Nephron progenitor cell (in vitro differentiated cells): ENCODE data around the gene PSMD3.
A peak's percentile ranks its signal among the peaks of the same experiment; 100 is the strongest.

Experiments
- DNase-seq: peaks from one replicate; pipeline ENCODE4 v3.0.0; 2021
- H3K27ac Mint-ChIP-seq: 2 replicates; pipeline ENCODE4 v1.8.0; 2021; ENCODE audit warnings: mild to moderate bottlenecking, moderate library complexity, mixed read lengths
- H3K27me3 Mint-ChIP-seq: 2 replicates; pipeline ENCODE4 v1.8.0; 2021; ENCODE audit warnings: mild to moderate bottlenecking, low read depth, mixed read lengths; ENCODE audit not compliant: poor library complexity
- H3K36me3 Mint-ChIP-seq: 2 replicates; pipeline ENCODE4 v1.8.0; 2021; ENCODE audit warnings: low read depth, mixed read lengths
- H3K4me1 Mint-ChIP-seq: 2 replicates; pipeline ENCODE4 v1.8.0; 2021; ENCODE audit warnings: mixed read lengths
- H3K4me3 Mint-ChIP-seq: 2 replicates; pipeline ENCODE4 v1.8.0; 2021; ENCODE audit warnings: mild to moderate bottlenecking, moderate library complexity, mixed read lengths
- H3K9me3 Mint-ChIP-seq: 2 replicates; pipeline ENCODE4 v1.8.0; 2021; ENCODE audit warnings: mild to moderate bottlenecking, moderate library complexity, mixed read lengths
- TF ChIP-seq, protein P1 (sequence below): fragments of 200-600 bp; sonication (generic); IDR thresholded peaks from 2 replicates; pipeline ENCODE4 v1.5.0; 2021; ENCODE audit warnings: antibody characterized with exemption

Gene PSMD3

DNA sequence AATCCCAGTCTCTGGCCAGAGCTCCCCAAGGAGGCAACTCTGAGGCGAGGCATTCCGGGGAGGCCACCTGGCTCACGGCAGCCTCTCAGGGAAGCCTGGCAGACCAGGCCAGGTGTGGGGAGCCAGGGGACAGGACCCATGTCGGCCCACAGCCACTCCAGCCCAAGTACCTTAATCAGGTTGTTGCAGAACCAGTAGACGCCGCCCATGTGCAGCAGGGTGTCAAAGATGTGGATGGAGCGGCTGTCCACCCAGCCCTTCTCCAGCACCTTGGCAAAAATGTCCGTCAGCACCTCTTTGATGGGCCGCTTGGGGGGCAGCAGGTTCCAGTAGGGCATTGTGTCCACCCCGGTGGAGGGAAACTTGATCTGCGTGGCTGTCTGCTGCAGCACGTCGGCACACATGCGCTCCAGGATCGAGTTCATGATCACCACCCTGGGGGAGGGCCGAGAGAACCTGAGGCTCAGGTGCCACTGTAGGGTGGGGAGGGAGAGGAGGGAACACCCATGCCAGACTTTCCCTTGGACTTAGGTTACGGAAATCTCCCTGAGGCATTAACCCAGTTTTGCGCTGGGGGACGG is 42.4 kb downstream of the PSMD3 start:
- H3K4me1 Mint-ChIP-seq: peaks cover 27% of the 10 kb centered on the region
- no peak for DNase-seq
- no peaks in the 10 kb centered on the region for H3K9me3 Mint-ChIP-seq
- H3K36me3 Mint-ChIP-seq: peaks cover 48% of the 10 kb centered on the region
- H3K27me3 Mint-ChIP-seq: no peaks in the 10 kb centered on the region
- H3K27ac Mint-ChIP-seq: no peak overlapping the region
- H3K4me3 Mint-ChIP-seq: no peak overlapping the region
- TF ChIP-seq, protein P1, sequence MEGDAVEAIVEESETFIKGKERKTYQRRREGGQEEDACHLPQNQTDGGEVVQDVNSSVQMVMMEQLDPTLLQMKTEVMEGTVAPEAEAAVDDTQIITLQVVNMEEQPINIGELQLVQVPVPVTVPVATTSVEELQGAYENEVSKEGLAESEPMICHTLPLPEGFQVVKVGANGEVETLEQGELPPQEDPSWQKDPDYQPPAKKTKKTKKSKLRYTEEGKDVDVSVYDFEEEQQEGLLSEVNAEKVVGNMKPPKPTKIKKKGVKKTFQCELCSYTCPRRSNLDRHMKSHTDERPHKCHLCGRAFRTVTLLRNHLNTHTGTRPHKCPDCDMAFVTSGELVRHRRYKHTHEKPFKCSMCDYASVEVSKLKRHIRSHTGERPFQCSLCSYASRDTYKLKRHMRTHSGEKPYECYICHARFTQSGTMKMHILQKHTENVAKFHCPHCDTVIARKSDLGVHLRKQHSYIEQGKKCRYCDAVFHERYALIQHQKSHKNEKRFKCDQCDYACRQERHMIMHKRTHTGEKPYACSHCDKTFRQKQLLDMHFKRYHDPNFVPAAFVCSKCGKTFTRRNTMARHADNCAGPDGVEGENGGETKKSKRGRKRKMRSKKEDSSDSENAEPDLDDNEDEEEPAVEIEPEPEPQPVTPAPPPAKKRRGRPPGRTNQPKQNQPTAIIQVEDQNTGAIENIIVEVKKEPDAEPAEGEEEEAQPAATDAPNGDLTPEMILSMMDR: no peak

DNA sequence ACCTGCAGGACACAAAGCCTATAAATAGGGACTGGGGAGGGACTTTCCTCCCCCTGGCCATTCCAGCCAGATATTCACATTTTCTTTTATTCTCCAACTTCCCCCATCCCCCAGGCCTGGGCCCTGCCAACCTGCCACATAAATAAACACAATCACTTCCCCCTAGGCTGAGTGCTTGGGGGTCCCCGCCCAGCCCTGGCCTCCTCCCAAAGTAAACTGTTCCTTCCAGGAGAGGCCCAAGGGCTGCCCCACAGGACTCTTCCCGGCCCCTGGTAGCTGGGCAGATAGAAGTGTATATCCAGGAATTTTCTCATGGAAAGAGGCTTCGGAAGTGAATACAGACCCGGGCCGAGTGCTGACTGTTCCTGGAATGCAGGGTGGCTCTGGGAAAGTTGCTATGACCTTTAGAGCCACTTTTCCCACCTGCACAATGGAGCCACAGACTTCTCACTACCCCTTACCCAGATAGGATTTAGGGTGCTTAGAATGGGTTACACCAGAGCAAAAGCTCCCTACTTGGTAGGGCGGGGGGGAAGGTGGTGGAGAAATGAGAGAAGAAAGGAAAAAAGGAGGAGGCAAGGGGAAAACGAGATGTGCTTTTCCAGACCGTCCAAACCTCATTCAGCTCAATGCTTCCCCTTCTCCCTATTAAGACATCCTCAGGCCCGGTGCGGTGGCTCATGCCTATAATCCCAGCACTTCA is 43.1 kb downstream of the PSMD3 start:
- H3K27ac Mint-ChIP-seq: peak overlapping the region; percentile 75
- no peaks in the 10 kb centered on the region for H3K27me3 Mint-ChIP-seq
- no peak overlapping the region for H3K4me3 Mint-ChIP-seq
- DNase-seq: no peak
- peaks cover 20% of the 10 kb centered on the region for H3K4me1 Mint-ChIP-seq
- no peaks in the 10 kb centered on the region for H3K9me3 Mint-ChIP-seq
- TF ChIP-seq, protein P1: no peak
- H3K36me3 Mint-ChIP-seq: peaks cover 53% of the 10 kb centered on the region

DNA sequence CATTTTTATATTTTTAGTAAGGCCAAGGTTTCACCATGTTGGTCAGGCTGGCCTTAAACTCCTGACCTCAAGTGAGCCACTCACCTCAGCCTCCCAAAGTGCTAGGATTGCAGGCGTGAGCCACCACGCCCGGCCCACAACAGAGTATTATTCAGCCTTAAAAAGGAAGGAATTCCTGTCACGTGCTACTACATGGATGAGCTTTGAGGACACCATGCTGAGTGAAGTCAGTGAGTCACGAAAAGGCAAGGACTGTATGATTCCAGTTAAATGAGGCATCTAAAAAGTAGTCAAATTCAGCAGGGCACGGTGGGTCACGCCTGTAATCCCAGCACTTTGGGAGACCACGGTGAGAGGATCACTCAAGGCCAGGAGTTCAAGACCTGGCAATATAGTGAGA is 44.3 kb downstream of the PSMD3 start:
- H3K4me3 Mint-ChIP-seq: no peak overlapping the region
- peaks cover 10% of the 10 kb centered on the region for H3K4me1 Mint-ChIP-seq
- no peak for DNase-seq
- H3K27ac Mint-ChIP-seq: no peak overlapping the region
- TF ChIP-seq, protein P1: no peak
- H3K9me3 Mint-ChIP-seq: no peaks in the 10 kb centered on the region
- H3K36me3 Mint-ChIP-seq: peaks cover 56% of the 10 kb centered on the region
- H3K27me3 Mint-ChIP-seq: no peaks in the 10 kb centered on the region

DNA sequence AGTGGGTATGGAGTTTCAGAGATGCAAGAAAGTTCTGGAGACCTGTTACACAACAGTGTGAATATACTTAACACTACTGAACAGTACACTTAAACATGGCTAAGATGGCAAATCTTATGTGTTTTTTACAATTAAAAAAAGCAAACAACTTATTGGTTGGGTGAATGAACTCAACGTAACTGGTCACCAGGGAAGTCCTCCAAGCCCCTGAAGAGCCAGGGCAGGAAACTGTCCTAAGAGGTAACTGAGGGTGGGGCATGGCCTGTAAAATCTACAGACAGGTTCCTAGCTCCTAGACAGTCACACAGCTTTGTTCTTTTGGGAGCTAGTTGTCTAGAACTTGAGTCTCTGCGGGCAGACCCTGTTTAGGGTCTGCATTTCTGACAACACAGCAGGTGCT is 45.0 kb downstream of the PSMD3 start:
- no peak for DNase-seq
- H3K36me3 Mint-ChIP-seq: peaks cover 52% of the 10 kb centered on the region
- TF ChIP-seq, protein P1: no peak
- no peak overlapping the region for H3K4me3 Mint-ChIP-seq
- peaks cover 6% of the 10 kb centered on the region for H3K4me1 Mint-ChIP-seq
- H3K27me3 Mint-ChIP-seq: no peaks in the 10 kb centered on the region
- no peaks in the 10 kb centered on the region for H3K9me3 Mint-ChIP-seq
- H3K27ac Mint-ChIP-seq: peak overlapping the region; percentile 51

DNA sequence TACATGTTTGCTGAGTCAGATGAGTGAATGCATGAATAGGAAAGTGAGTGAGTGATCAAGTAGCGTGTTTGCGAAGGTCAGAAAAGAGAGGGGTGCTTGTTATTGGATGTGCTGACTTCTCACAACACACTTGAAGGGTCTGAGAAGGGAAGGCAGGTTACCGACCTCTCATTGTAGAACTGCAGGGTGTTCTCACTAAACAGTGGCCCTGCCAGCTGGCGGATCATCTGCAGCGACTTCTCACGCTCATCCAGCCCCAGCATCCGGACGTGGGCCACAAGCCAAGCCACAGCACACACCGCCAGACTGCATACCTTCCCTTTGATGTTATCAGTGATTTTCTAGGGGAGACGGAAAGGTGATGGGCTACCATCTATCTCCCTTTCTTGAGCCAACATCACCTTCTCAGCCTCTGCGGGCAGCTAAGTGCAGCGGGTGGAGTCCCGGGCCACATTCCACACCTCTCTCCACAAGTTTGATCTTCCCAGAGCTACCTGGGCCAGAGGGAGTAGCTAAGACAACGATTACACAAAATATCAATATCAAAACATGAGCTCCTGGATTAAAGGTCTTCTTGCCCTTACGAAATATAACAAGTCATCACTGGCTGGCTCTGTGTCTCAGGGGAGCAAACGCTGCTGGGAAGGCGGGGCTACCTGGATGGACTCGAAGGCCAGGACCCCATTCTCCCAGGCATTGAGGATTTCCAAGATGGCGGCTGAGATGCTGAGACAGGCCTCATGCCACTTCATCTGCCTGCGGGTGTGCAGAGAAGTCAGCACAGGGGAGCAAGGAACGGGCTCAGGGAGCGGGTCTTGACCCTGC is 45.6 kb downstream of the PSMD3 start:
- H3K4me3 Mint-ChIP-seq: no peak overlapping the region
- DNase-seq: no peak
- TF ChIP-seq, protein P1: no peak
- peak overlapping the region; percentile 51 for H3K27ac Mint-ChIP-seq
- peaks cover 6% of the 10 kb centered on the region for H3K4me1 Mint-ChIP-seq
- no peaks in the 10 kb centered on the region for H3K9me3 Mint-ChIP-seq
- H3K27me3 Mint-ChIP-seq: no peaks in the 10 kb centered on the region
- peaks cover 53% of the 10 kb centered on the region for H3K36me3 Mint-ChIP-seq
